KG1 (cell line): ENCODE data around the gene ELOVL6.
"Not testable (repeated sequence)": the region's sequence is repeated elsewhere in the genome, so short reads cannot be mapped to it uniquely, and the experiment has no call there.

Experiments
- DNase-seq: peaks from one replicate; lab custom pipeline; 2025; lab: John Stamatoyannopoulos, UW

Gene ELOVL6

DNA sequence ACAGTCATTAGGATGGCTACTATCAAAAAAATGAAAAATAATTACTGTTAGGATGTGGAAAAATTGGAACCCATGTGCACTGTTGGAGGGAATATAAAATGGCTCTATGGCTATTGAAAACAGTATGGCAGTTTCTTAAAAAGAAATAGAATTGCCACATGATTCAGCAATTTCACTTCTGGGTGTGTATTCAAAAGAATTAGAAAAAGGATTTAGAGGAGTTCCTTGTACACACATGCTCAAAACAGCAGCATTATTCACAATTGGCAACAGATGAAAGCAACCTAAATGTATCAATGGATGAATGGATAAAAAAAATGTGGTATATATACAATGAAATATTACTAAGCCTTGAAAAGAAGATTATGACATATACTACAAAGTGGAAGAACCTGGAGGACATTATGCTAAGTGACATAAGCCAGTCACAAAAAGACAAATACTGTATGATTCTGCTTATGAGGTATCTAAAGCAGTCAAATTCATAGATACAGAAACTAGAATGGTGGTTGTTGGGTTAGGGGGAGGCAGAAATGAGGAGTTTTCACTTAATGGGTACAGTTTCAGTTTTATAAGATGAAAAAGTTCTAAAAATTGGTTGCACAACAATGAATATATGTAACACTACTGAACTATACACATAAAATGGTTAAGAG is 123.2 kb downstream of the ELOVL6 start:
- no peak for DNase-seq

DNA sequence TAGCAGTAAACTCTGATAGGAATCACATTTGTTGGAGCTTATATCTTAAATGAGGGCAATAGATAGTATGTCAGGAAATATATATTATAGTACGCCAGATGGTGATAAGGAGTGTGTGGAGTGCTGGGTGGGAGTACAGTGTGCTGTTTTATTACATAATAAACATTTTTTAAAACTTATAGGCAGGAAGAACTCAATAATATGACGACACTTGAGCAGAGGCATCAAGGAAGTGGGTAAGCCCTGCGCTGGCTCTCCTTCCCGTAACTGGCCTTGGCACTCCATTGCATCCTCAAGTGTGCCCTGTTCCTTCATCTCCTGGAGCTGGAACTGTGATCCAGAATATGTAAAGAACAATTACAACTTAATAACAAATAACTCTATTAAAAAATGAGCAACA is 123.8 kb downstream of the ELOVL6 start:
- DNase-seq = no peak

GRCh38 chr4:110073053-110073845 is 125.2 kb downstream of the ELOVL6 start:
- no peak for DNase-seq

DNA sequence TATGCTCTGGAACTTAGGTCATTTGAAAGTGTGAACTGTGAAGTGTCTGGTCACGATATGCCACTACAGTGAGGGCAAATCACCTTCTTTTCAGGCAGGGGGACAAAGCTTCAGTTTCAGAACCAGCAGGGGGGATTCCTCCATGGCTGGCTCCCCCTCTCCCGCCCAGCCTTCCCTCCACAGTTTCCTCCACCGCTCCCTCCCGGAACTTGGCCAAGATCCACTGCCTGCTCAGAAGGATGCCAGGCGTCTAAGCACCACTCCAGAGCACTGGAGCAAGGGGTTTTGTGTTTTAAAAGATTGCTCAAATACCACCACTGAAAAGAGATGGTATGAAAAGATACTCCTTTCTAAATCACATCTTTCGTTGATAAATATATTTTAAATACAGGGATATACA is 126.9 kb downstream of the ELOVL6 start:
- DNase-seq = no peak

GRCh38 chr4:110068248-110068647 is 130.2 kb downstream of the ELOVL6 start:
- no peak for DNase-seq

- DNase-seq = no peak
These were observed 133.5 kb downstream of the ELOVL6 start for GRCh38 chr4:110064934-110065333.

GRCh38 chr4:110064295-110064694 is 134.1 kb downstream of the ELOVL6 start:
- no peak for DNase-seq

- no peak for DNase-seq
These were observed 136.2 kb downstream of the ELOVL6 start for GRCh38 chr4:110062166-110062565.

DNA sequence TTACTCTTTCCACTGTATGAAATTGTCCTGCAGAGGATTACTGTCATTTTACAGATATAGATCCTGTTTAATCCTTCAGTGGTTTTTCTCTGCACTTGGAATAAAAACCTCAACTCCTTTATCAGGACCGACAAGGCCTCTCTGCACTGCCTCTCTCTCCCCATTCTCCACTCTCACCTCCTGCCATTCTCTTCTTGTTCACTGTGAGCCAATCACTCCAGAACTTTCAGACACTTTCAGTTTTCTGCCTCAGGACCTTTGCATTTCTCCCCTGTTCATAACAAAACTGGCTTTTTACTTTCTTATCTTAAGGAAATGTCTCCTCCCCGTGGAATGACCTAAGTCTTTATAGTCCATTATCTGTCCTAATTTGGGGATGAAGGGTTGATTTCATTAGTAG is 137.3 kb downstream of the ELOVL6 start:
- DNase-seq = no peak

DNA sequence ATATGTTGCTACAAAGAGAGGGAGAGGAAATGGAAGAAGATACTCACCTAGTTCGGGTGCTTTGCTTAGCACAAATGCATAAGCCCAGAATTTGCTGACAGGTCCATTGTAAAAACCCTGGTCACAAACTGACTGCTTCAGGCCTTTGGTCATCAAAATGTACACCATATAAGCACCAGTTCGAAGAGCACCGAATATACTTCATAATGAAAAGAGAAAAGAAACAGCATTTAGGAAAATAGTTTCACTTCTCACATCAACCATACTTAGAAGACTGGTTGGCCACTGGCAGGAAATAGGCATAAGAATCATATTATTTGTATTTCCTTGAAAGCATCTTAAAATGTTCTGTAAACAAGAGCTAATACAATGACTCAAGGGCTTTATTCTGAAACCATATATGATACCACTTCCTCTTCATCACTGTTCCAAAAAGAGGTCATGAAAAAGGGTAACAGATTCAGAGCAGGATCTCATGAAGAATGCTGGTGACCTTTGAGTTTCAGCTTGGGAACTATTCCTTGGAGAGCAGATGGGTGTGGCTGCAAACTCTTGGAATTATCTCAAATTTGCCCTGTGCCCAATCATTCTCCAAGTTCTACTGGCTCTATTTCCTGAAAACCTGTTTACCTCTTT is 138.7 kb downstream of the ELOVL6 start:
- no peak for DNase-seq

- no peak for DNase-seq
These were observed 139.7 kb downstream of the ELOVL6 start for GRCh38 chr4:110058677-110059076.

GRCh38 chr4:110055158-110055768 is 143.2 kb downstream of the ELOVL6 start:
- no peak for DNase-seq

DNA sequence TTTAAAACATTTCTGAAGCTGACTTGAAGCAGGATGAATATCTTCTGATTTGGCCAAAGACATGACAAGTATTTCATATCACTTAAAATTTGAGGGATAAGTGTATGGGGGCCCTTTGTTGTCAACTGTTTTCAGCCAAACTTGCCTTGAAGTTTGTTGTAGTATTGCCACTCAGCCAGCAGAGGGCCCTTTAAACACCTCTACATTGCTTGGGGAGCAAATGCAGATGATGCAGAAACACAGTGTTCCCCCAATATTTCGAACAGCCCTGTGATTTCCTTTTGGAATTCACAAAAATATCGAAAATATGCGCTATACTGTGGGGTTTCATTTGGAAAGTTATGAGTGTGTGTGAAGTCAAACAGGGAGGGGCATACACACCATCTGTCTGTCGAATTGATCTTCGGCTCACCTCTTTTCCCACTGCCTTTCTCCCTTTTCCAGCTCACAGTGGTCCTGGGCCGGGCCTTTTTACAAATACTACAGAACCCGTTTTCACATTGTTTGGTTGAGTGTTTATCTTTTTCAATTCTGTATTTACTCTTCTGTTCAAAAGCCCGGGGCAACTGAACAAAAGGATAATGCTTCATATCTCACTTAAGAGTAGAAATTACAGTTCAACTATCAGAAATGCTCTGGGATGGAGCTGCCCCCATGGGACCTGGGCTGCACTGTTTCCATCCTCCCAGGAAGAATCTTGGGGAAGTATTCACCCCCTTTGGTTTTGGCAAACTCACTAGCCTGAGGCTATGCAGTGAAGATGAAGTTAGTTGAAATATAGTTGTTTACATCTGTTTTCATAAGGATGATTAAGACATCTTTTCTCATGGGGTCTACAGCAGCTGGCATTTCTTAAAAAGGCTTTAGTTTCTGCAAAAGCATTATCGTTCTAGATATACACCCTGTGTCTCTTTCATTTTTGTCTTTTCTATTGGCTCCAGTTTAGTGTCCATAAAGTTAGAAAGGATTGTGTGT is 148.2 kb downstream of the ELOVL6 start:
- no peak for DNase-seq

DNA sequence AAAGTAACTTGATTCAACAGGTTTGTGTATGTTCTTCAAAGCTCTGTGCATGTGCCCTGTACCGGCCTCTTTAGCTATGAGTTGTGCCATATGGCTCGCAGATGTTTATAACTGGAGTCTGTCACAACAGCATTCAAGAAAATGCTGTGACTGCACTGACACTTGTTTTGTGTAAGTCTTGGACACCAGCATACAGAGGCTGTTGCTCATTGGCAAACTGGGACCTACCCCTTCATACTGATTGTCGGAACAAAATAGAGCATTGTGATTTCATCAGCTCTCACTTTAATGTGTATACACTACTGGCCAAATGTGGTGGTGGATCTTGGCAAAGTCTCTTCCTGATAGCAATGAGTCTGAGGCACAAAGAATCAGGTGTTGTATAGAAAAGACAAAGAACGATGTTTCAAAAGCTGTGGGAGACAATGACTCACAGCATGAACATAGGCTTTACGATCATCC is 151.8 kb downstream of the ELOVL6 start:
- no peak for DNase-seq

- no peak for DNase-seq
These were observed 155.6 kb downstream of the ELOVL6 start for GRCh38 chr4:110042545-110043517.

GRCh38 chr4:110041735-110042134 is 156.7 kb downstream of the ELOVL6 start:
- DNase-seq = no peak

- DNase-seq = not testable (repeated sequence)
These were observed 159.3 kb downstream of the ELOVL6 start for GRCh38 chr4:110039164-110039563.

GRCh38 chr4:110034026-110034393 is 164.4 kb downstream of the ELOVL6 start:
- no peak for DNase-seq

DNA sequence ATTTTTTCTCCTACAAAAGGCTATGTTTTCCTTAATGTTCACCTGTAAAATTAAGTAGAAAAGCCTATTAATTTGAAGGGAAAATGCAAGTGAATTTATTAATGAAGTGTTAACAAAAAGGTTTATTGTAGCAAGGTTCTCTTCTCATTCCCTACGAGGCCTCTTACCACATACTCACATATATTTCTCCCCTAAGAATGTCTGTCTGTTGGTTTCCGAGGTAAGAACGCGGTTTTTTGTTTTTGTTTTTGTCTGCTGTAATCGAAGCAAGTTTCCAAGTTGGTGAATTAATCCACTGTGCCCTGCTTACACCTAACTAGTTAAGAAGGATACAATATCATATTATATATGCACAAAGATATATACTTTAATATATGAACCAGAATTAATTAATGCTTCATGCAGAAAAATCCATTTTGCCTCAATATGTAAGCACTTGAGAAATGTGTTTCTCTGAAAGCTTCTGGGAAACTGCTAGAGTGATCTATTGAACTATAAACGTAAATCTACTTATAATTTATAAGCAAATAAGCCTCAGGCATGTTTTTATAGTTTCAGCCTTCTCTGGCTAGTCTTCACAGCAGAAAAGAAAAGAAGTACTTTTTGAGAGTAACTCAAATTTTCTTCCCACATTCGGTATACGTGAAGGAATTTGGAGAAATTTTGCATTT is 164.9 kb downstream of the ELOVL6 start:
- no peak for DNase-seq

DNA sequence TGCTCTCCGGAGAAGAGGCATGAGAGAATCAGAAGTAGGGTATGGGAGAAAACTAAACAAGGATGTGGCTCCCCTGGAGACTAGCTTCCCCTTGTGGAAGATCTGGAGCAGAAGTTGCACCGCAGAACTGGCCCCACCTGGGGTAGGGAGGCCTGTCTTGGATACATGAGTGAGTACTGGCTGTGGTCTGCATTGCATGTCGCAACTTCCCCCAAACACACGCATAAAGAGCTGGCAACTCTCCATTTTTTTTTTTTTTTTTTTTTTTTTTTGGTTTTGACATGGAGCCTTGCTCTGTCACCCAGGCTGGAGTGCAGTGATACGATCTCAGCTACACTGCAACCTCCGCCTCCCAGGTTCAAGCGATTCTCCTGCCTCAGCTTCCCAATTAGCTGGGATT is 165.8 kb downstream of the ELOVL6 start:
- peak; percentile 43 for DNase-seq
